Gastroesophageal sphincter (tissue), 4 donors: Measurements from ENCODE around the gene ZNF653. TPM values are rescaled to one million over a fixed set of nuclear protein-coding genes. Genes with fewer than 3 reads are reported as not detected.

ENCODE experiments used
- ATAC-seq: fragments of 150-250 bp; one replicate; pipeline ENCODE4 v1.9.1; 2016; ENCODE audit warnings: mild to moderate bottlenecking, moderate library complexity
- H3K27ac ChIP-seq, 4 donors: fragments of 200-600 bp; sonication (generic) in 3 of 4; 1 replicate in 3 of 4; 2 replicates in 1 of 4; pipeline ENCODE4 v1.5.1; 2016 to 2019
- H3K27me3 ChIP-seq: fragments of 200-600 bp; sonication (generic); one replicate; pipeline ENCODE4 v1.5.1; 2019
- H3K36me3 ChIP-seq, 2 donors: fragments of 200-600 bp; sonication (generic); one replicate each; pipeline ENCODE4 v1.5.1; 2019; ENCODE audit warnings: control low read depth in 1 of 2
- H3K4me1 ChIP-seq, 3 donors: fragments of 200-600 bp; sonication (generic); 1 replicate in 2 of 3; 2 replicates in 1 of 3; pipeline ENCODE4 v1.5.1; 2016 to 2019; ENCODE audit warnings: control low read depth in 2 of 3
- H3K4me3 ChIP-seq, 2 donors: fragments of 200-600 bp; sonication (generic); one replicate each; pipeline ENCODE4 v1.5.1; 2019; ENCODE audit warnings: mild to moderate bottlenecking in 1 of 2, moderate library complexity in 1 of 2
- H3K9me3 ChIP-seq, 3 donors: fragments of 200-600 bp; sonication (generic); one replicate each; pipeline ENCODE4 v1.5.1; 2017 to 2019; ENCODE audit warnings: control low read depth in 2 of 3
- CTCF ChIP-seq, 4 experiments: fragments of 200-600 bp in 2 of 4; fragments of 450-650 bp in 2 of 4; sonication (generic) in 1 of 4; IDR thresholded peaks; one replicate each; pipeline ENCODE4 v1.5.1; 2017 to 2019; ENCODE audit warnings: antibody characterized with exemption in 4 of 4, mild to moderate bottlenecking in 2 of 4, moderate library complexity in 2 of 4
- EP300 ChIP-seq: sonication (generic); formaldehyde crosslinking; IDR thresholded peaks from one replicate; pipeline ENCODE4 v1.6.1; 2017; ENCODE audit warnings: antibody characterized with exemption, mild to moderate bottlenecking
- POLR2A ChIP-seq, 2 donors: fragments of 450-650 bp; IDR thresholded peaks; one replicate each; pipeline ENCODE4 v1.6.1; 2017; ENCODE audit warnings: antibody characterized with exemption in 2 of 2, mild to moderate bottlenecking in 2 of 2, moderate library complexity in 1 of 2
- POLR2AphosphoS5 ChIP-seq: sonication (generic); formaldehyde crosslinking; IDR thresholded peaks from one replicate; pipeline ENCODE4 v1.6.1; 2017; ENCODE audit warnings: antibody characterized with exemption
- WGBS, 2 donors: methylation state at CpG; one replicate each; pipeline ENCODE4 v1.1.5; 2018; ENCODE audit warnings: low coverage in 1 of 2; 5-methylcytosine and 5-hydroxymethylcytosine counted together
- total RNA-seq, 4 donors: library from RNA; depleted of rRNA; stranded (reverse); fragments of >200 nt; gene quantifications; one replicate each; pipeline ENCODE4 v1.1.0, GENCODE V29; 2016

The ZNF653 gene
- total RNA-seq, 4 donors from 2014 or later = 5.1 to 20.4 (median 10.6) TPM

GRCh38 chr19:11535792-11536595 lies 30.4 kb upstream of the ZNF653 start:
- H3K4me3 ChIP-seq = peak overlapping the region; percentile 35 to 51
- H3K4me1 ChIP-seq = peaks cover 0 to 56% (median 3%) of the 10 kb centered on the region in 3 donors
- no peaks in the 10 kb centered on the region for H3K9me3 ChIP-seq
- ATAC-seq = peak; percentile 79
- peaks cover 8% of the 10 kb centered on the region for H3K27me3 ChIP-seq
- peak overlapping the region; percentile 95 to 98 (median 98) for H3K27ac ChIP-seq
- no peak for TF ChIP-seq EP300
- peak; percentile 58 to 72 for TF ChIP-seq POLR2A (IDR thresholded peaks at IDR 0.05)
- peak in 3 of 4 experiments; percentile 92 to 95 (median 94) for TF ChIP-seq CTCF (IDR thresholded peaks at IDR 0.05)
- peak; percentile 84 for TF ChIP-seq POLR2AphosphoS5
- WGBS, 2 donors = 18 to 33% methylated on average over 12 to 16 of the region's 54 CpGs
- peaks cover 0 to under 1% of the 10 kb centered on the region in 2 donors for H3K36me3 ChIP-seq

GRCh38 chr19:11534948-11535347 lies 29.3 kb upstream of the ZNF653 start:
- Histone ChIP-seq H3K27me3 (peaks cover 7% of the 10 kb centered on the region), H3K36me3 (no peaks in the 10 kb centered on the region), H3K27ac (peak overlapping the region; percentile 95 to 98 (median 98)), H3K4me1 (peaks cover 0 to 57% (median 8%) of the 10 kb centered on the region in 3 donors), H3K4me3 (no peak overlapping the region), H3K9me3 (no peaks in the 10 kb centered on the region)
- 0 to 24% methylated on average over 2 to 5 of the region's 5 CpGs for WGBS, 2 donors
- TF ChIP-seq POLR2AphosphoS5 (no peak), CTCF (IDR thresholded peaks at IDR 0.05) (no peak), EP300 (no peak), POLR2A (IDR thresholded peaks at IDR 0.05) (no peak)
- no peak for ATAC-seq

- no peaks in the 10 kb centered on the region for H3K9me3 ChIP-seq
- H3K36me3 ChIP-seq = no peaks in the 10 kb centered on the region
- peak overlapping the region in 3 of 4 donors; percentile 95 to 98 (median 97) for H3K27ac ChIP-seq
- TF ChIP-seq POLR2AphosphoS5 = no peak
- TF ChIP-seq CTCF (IDR thresholded peaks at IDR 0.05) = no peak
- no peak for TF ChIP-seq POLR2A (IDR thresholded peaks at IDR 0.05)
- no peak for TF ChIP-seq EP300
- no peak overlapping the region for H3K4me3 ChIP-seq
- H3K4me1 ChIP-seq = peaks cover 0 to 57% (median 8%) of the 10 kb centered on the region in 3 donors
- peaks cover 3% of the 10 kb centered on the region for H3K27me3 ChIP-seq
- ATAC-seq = no peak
- 92% methylated on average over 1 of the region's 1 CpG; no CpG with 5 or more reads in 1 of the 2 donors for WGBS, 2 donors
Measured at GRCh38 chr19:11534538-11534937, 28.9 kb upstream of the ZNF653 start.

- ATAC-seq = peak; percentile 25
Measured at GRCh38 chr19:11530432-11530831, 24.8 kb upstream of the ZNF653 start.

More at GRCh38 chr19:11530432-11530831, 24.8 kb upstream of the ZNF653 start:
- no peak overlapping the region for H3K4me3 ChIP-seq
- no peaks in the 10 kb centered on the region for H3K9me3 ChIP-seq
- peak overlapping the region; percentile 77 to 92 (median 91) for H3K27ac ChIP-seq
- peaks cover 0 to 46% (median 23%) of the 10 kb centered on the region in 3 donors for H3K4me1 ChIP-seq
- TF ChIP-seq CTCF (IDR thresholded peaks at IDR 0.05) (peak in 3 of 4 experiments; percentile 12 to 54 (median 19)), EP300 (no peak), POLR2AphosphoS5 (peak; percentile 21), POLR2A (IDR thresholded peaks at IDR 0.05) (no peak)
- 33 to 39% methylated on average over 3 to 6 of the region's 9 CpGs for WGBS, 2 donors
- peaks cover 0 to 9% of the 10 kb centered on the region in 2 donors for H3K36me3 ChIP-seq
- no peaks in the 10 kb centered on the region for H3K27me3 ChIP-seq
